HepG2 (cell line): ENCODE measurements around the gene SLC25A33. TPM values are rescaled to one million over a fixed set of nuclear protein-coding genes. Genes with fewer than 3 reads are reported as not detected.

Experiments
- ATAC-seq: fragments of 200-7000 bp; cut with Tn5 transposase; 3 replicates; pipeline ENCODE4 v1.9.1; 2020; ENCODE audit warnings: mild to moderate bottlenecking, moderate library complexity
- BruUV-seq: library from RNA; stranded (reverse); fragments of 400-500 nt; replicated peaks from 2 replicates; lab custom pipeline; 2021; lab: Mats Ljungman, UMichigan
- CTCF ChIA-PET: fragments of 300-600 bp; formaldehyde crosslinking; extraction: SDS; loops from one replicate; lab custom pipeline; 2021; ENCODE audit warnings: low total read pairs, inconsistent platforms, low intra/inter-chr PET ratio; lab: Yijun Ruan, JAX
- POLR2A ChIA-PET: fragments of 350-600 bp; sonication (Branson Sonifier 250); formaldehyde crosslinking; loops from one replicate; lab custom pipeline; 2020; ENCODE audit warnings: antibody characterized with exemption, inconsistent platforms; lab: Yijun Ruan, JAX
- DNase-seq: peaks from one replicate; pipeline ENCODE4 v3.0.0-alpha.2; 2015; ENCODE audit warnings: low spot score
- FAIRE-seq: peaks from 3 replicates; lab custom pipeline; 2011; peaks lifted over from hg19 to GRCh38; lab: Jason Lieb, UNC
- H2AFZ ChIP-seq: one replicate; pipeline ENCODE4 v1.6.1; 2011; ENCODE audit warnings: low read length, inconsistent platforms
- H3K27ac ChIP-seq: fragments of 300-600 bp; 3 replicates; pipeline ENCODE4 v1.8.0; 2011; ENCODE audit warnings: mixed run types, mild to moderate bottlenecking, mixed read lengths, low read length, inconsistent platforms; ENCODE audit not compliant: insufficient read depth; ENCODE audit errors: extremely low read length
- H3K27me3 ChIP-seq, 2 experiments: fragments of 200-600 bp in 1 of 2; 2 replicates in 1 of 2; 3 replicates in 1 of 2; pipeline versions ENCODE4 v1.6.0 to v1.8.0; 2011; ENCODE audit warnings: low read length in 2 of 2, mild to moderate bottlenecking in 2 of 2, moderate library complexity in 2 of 2, inconsistent platforms in 1 of 2; ENCODE audit not compliant: insufficient read depth in 2 of 2, control insufficient read depth in 1 of 2
- H3K36me3 ChIP-seq, 2 experiments: fragments of 200-600 bp in 1 of 2; replicated peaks in 1 of 2; 2 replicates in 1 of 2; 3 replicates in 1 of 2; pipeline versions ENCODE4 v1.5.1 to v1.8.0; 2011; ENCODE audit warnings: low read length in 2 of 2, inconsistent platforms in 1 of 2; ENCODE audit not compliant: insufficient read depth in 2 of 2, control insufficient read depth in 1 of 2
- H3K4me1 ChIP-seq: 2 replicates; pipeline ENCODE4 v1.5.1; 2012; ENCODE audit warnings: low read length, inconsistent platforms; ENCODE audit not compliant: insufficient read depth
- H3K4me2 ChIP-seq: 2 replicates; pipeline ENCODE4 v1.6.0; 2011; ENCODE audit warnings: low read depth, low read length, inconsistent platforms
- H3K4me3 ChIP-seq, 3 experiments: fragments of 200-600 bp in 1 of 3; sonication (generic), shearing (Covaris generic) in 1 of 3; replicated peaks in 1 of 3; 2 replicates each; pipeline ENCODE4 v1.5.1; 2011 to 2016; ENCODE audit warnings: low read length in 3 of 3, inconsistent platforms in 2 of 3, low read depth in 2 of 3, mild to moderate bottlenecking in 2 of 3, control low read depth in 1 of 3, mixed read lengths in 1 of 3; ENCODE audit not compliant: insufficient read depth in 1 of 3
- H3K79me2 ChIP-seq: one replicate; pipeline ENCODE4 v1.6.1; 2011; ENCODE audit warnings: low read length, inconsistent platforms; ENCODE audit not compliant: insufficient read depth
- H3K9ac ChIP-seq: 2 replicates; pipeline ENCODE4 v1.6.0; 2011; ENCODE audit warnings: mild to moderate bottlenecking, low read depth, low read length, inconsistent platforms; ENCODE audit not compliant: insufficient read depth
- H3K9me3 ChIP-seq: 2 replicates; pipeline ENCODE4 v1.5.1; 2012; ENCODE audit warnings: mild to moderate bottlenecking, low read length
- H4K20me1 ChIP-seq: 2 replicates; pipeline ENCODE4 v1.6.0; 2011; ENCODE audit warnings: inconsistent platforms, mild to moderate bottlenecking, low read length, moderate library complexity; ENCODE audit not compliant: insufficient read depth
- LCORL ChIP-seq, 2 experiments: fragments of 450-650 bp in 1 of 2; sonication (generic) in 1 of 2; formaldehyde crosslinking in 1 of 2; IDR thresholded peaks; 2 replicates each; pipeline versions ENCODE4 v1.5.0 to v1.6.1; 2017 to 2020; ENCODE audit warnings: antibody characterized with exemption in 1 of 2, missing genetic modification reagents in 1 of 2
- ZNF160 ChIP-seq: sonication (generic); formaldehyde crosslinking; IDR thresholded peaks from 2 replicates; pipeline ENCODE4 v1.8.0; 2022; ENCODE audit warnings: mild to moderate bottlenecking, inconsistent platforms, missing genetic modification reagents
- ZNF569 ChIP-seq: sonication (generic); formaldehyde crosslinking; IDR thresholded peaks from 2 replicates; pipeline ENCODE4 v1.5.0; 2020; ENCODE audit warnings: mild to moderate bottlenecking, missing genetic modification reagents, moderate library complexity, borderline replicate concordance
- ZNF737 ChIP-seq: sonication (generic); formaldehyde crosslinking; IDR thresholded peaks from 2 replicates; pipeline ENCODE4 v1.5.0; 2020; ENCODE audit warnings: missing genetic modification reagents, mild to moderate bottlenecking, borderline replicate concordance
- ZNF761 ChIP-seq: sonication (generic); formaldehyde crosslinking; conservative IDR thresholded peaks from 2 replicates; pipeline ENCODE4 v1.4.0; 2020; ENCODE audit warnings: mild to moderate bottlenecking, missing genetic modification reagents
- WGBS: methylation state at CpG from one replicate; pipeline ENCODE4 v1.1.6; 2017; ENCODE audit warnings: low lambda C conversion rate; 5-methylcytosine and 5-hydroxymethylcytosine counted together
- in situ Hi-C: cut with HindIII; loops from 2 replicates; pipeline ENCODE4 v1.10.0; 2017; ENCODE audit warnings: low pct_unique_long_range_greater_than_20kb; ENCODE audit not compliant: extremely low pct_ligation_motif_present
- intact Hi-C: fragments of 100-400 bp; cut with micrococcal nuclease; formaldehyde crosslinking; loops from one replicate; pipeline ENCODE4 v1.10.0; 2022; ENCODE audit not compliant: unreplicated experiment
- polyA plus RNA-seq, 8 experiments: library from polyadenylated mRNA; depleted of rRNA in 3 of 8; stranded (reverse) in 7 of 8; unstranded in 1 of 8; fragments of >200 nt; fragmentation: Illumina TruSeq in 4 of 8; extraction: Trizol in 4 of 8; gene quantifications; 2 replicates each; pipeline versions ENCODE4 v1.2.1 to v1.2.3, GENCODE V29; 2011 to 2016; ENCODE audit warnings: low read depth in 4 of 8, missing spikeins in 1 of 8, mixed read lengths in 1 of 8; ENCODE audit not compliant: insufficient read depth in 1 of 8
- total RNA-seq, 5 experiments: library from RNA; depleted of rRNA; stranded (reverse); fragments of >200 nt; fragmentation: Illumina TruSeq; extraction: Trizol; gene quantifications; 2 replicates each; pipeline ENCODE4 v1.2.3, GENCODE V29; 2016; ENCODE audit warnings: low read depth in 1 of 5
- TF ChIP-seq, protein P1 (sequence below): IDR thresholded peaks from 2 replicates; pipeline ENCODE4 v1.6.1; 2016; ENCODE audit warnings: mild to moderate bottlenecking, missing biosample characterization, missing genetic modification reagents
- TF ChIP-seq, protein P2 (sequence below): sonication (generic); formaldehyde crosslinking; IDR thresholded peaks from 2 replicates; pipeline ENCODE4 v1.4.0; 2020; ENCODE audit warnings: missing genetic modification reagents, borderline replicate concordance
- TF ChIP-seq, protein P3 (sequence below): sonication (generic); formaldehyde crosslinking; IDR thresholded peaks from 2 replicates; pipeline ENCODE4 v1.5.0; 2020; ENCODE audit warnings: mild to moderate bottlenecking, missing genetic modification reagents
- TF ChIP-seq, protein P4 (sequence below): sonication (generic); formaldehyde crosslinking; conservative IDR thresholded peaks from 2 replicates; pipeline ENCODE4 v1.5.0; 2020; ENCODE audit warnings: missing genetic modification reagents

The SLC25A33 gene
- total and polyA plus RNA-seq, 2 of the 13 experiments (the other 11 are each of a cell fraction or from before 2014, with no cell fraction given), result 15.4 to 50.3 TPM

DNA sequence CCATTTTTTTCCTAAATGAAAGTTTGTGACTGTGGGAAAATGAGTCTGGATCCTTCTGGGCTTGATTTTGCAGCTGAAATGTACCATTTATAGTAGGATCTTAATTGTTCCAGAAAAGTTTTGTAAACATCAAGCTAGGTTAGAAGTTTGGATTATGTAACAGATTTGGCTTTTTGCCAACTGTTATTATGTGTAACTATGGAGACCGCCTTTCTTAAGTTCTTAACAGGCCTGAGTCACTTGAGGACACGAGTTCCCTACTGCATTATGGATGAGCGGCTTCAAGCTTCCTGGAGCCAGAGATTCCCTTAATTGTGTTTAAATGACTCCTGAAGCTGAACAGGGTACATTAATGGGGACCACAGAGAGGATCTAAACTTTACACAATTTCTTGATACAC, 22.2 kb downstream of the SLC25A33 start:
- intact Hi-C loops, result no loop called here
- no peak overlapping the region for H3K4me3 ChIP-seq
- peaks cover 48% of the 10 kb centered on the region for H3K79me2 ChIP-seq
- H3K36me3 ChIP-seq, result peaks cover 8 to 51% of the 10 kb centered on the region in 2 experiments
- peak overlapping the region; percentile 8 for H3K27ac ChIP-seq
- WGBS, result 96% methylated on average over 3 of the region's 3 CpGs
- POLR2A ChIA-PET, result interaction anchor here (1.2 kb wide), 1 partner anchor 15 kb away, joined by 3 read pairs; no protein-coding TSS in a partner anchor
- H3K9ac ChIP-seq, result no peak overlapping the region
- DNase-seq (no peak), FAIRE-seq (no peak)
- H3K4me1 ChIP-seq, result peaks cover 90% of the 10 kb centered on the region
- H2AFZ ChIP-seq, result no peak overlapping the region
- no peaks in the 10 kb centered on the region for H3K27me3 ChIP-seq
- in situ Hi-C loops, result no loop called here
- TSS peak; percentile 27 for BruUV-seq
- no peaks in the 10 kb centered on the region; the same call in 1 of the 2 replicates for H4K20me1 ChIP-seq
- H3K4me2 ChIP-seq, result no peak overlapping the region
- TF ChIP-seq, protein P1, sequence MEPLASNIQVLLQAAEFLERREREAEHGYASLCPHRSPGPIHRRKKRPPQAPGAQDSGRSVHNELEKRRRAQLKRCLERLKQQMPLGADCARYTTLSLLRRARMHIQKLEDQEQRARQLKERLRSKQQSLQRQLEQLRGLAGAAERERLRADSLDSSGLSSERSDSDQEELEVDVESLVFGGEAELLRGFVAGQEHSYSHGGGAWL (CRISPR knock-in tag), result no peak
- TF ChIP-seq LCORL (IDR thresholded peaks at IDR 0.05), result peak; percentile 87
- TF ChIP-seq LCORL (CRISPR knock-in tag; IDR thresholded peaks at IDR 0.05), result no peak
- TF ChIP-seq, protein P2, sequence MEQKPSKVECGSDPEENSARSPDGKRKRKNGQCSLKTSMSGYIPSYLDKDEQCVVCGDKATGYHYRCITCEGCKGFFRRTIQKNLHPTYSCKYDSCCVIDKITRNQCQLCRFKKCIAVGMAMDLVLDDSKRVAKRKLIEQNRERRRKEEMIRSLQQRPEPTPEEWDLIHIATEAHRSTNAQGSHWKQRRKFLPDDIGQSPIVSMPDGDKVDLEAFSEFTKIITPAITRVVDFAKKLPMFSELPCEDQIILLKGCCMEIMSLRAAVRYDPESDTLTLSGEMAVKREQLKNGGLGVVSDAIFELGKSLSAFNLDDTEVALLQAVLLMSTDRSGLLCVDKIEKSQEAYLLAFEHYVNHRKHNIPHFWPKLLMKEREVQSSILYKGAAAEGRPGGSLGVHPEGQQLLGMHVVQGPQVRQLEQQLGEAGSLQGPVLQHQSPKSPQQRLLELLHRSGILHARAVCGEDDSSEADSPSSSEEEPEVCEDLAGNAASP (CRISPR knock-in tag), result peak; percentile 52; the same call in 1 of the 2 replicates
- TF ChIP-seq, all 625 proteins: peak for 2
- H3K9me3 ChIP-seq, result no peaks in the 10 kb centered on the region
- CTCF ChIA-PET, result no interaction called here
- no peak for ATAC-seq

DNA sequence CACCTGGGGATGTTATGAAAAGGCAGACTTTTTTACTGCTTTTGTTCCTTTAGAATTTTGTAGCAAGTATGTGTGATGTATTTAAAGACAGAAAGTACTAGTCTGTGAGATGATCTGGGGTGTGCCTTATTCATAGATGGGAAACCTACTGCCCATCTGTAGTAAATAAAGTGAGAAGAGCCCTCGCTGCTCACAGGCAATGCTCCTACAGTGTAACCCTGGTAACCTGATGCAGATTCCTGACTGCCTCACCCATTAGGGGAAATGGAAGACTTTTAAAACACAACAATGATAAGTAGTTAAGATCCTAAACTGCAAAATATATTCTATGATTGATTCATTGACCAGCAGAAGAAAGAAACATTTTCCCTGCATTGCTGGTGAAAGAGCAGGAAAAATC, 30.0 kb downstream of the SLC25A33 start:
- ChIA-PET CTCF (no interaction called here), POLR2A (interaction anchor here (1.9 kb wide), 1 partner anchor 29 kb away, joined by 9 read pairs; the partner anchor contains the start of gene SLC25A33)
- Histone ChIP-seq H3K4me1 (peaks cover 55% of the 10 kb centered on the region), H3K27ac (peak overlapping the region; percentile 30), H3K4me2 (no peak overlapping the region), H4K20me1 (0 out of 2 replicates have a peak, but pooled peaks cover 3% of the 10 kb centered on the region), H3K9me3 (no peaks in the 10 kb centered on the region), H3K27me3 (no peaks in the 10 kb centered on the region), H3K36me3 (peaks cover 17 to 52% of the 10 kb centered on the region in 2 experiments), H3K79me2 (peaks cover 29% of the 10 kb centered on the region), H3K9ac (no peak overlapping the region), H2AFZ (no peak overlapping the region), H3K4me3 (no peak overlapping the region)
- DNase-seq (no peak), FAIRE-seq (no peak), ATAC-seq (no peak)
- intact Hi-C loops (no loop called here), in situ Hi-C loops (no loop called here)
- 100% methylated on average over 1 of the region's 1 CpG for WGBS
- BruUV-seq, result TSS peak; percentile 4
- TF ChIP-seq, protein P3, sequence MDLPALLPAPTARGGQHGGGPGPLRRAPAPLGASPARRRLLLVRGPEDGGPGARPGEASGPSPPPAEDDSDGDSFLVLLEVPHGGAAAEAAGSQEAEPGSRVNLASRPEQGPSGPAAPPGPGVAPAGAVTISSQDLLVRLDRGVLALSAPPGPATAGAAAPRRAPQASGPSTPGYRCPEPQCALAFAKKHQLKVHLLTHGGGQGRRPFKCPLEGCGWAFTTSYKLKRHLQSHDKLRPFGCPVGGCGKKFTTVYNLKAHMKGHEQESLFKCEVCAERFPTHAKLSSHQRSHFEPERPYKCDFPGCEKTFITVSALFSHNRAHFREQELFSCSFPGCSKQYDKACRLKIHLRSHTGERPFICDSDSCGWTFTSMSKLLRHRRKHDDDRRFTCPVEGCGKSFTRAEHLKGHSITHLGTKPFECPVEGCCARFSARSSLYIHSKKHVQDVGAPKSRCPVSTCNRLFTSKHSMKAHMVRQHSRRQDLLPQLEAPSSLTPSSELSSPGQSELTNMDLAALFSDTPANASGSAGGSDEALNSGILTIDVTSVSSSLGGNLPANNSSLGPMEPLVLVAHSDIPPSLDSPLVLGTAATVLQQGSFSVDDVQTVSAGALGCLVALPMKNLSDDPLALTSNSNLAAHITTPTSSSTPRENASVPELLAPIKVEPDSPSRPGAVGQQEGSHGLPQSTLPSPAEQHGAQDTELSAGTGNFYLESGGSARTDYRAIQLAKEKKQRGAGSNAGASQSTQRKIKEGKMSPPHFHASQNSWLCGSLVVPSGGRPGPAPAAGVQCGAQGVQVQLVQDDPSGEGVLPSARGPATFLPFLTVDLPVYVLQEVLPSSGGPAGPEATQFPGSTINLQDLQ (CRISPR knock-in tag), result no peak
- no peak for TF ChIP-seq ZNF160 (CRISPR knock-in tag)
- TF ChIP-seq ZNF569 (CRISPR knock-in tag), result no peak
- no peak for TF ChIP-seq ZNF761 (CRISPR knock-in tag)
- TF ChIP-seq ZNF737 (CRISPR knock-in tag), result no peak
- TF ChIP-seq, protein P4, sequence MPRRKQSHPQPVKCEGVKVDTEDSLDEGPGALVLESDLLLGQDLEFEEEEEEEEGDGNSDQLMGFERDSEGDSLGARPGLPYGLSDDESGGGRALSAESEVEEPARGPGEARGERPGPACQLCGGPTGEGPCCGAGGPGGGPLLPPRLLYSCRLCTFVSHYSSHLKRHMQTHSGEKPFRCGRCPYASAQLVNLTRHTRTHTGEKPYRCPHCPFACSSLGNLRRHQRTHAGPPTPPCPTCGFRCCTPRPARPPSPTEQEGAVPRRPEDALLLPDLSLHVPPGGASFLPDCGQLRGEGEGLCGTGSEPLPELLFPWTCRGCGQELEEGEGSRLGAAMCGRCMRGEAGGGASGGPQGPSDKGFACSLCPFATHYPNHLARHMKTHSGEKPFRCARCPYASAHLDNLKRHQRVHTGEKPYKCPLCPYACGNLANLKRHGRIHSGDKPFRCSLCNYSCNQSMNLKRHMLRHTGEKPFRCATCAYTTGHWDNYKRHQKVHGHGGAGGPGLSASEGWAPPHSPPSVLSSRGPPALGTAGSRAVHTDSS (CRISPR knock-in tag), result no peak
